Measurements from ENCODE around the gene TPH1.

GRCh38 chr11:18000760-18001159 lies 45.3 kb downstream of the TPH1 start:
- TF ChIP-seq GATA2 (IDR thresholded peaks at IDR 0.05; ENCODE audit: low read depth, low read length) (no peak), GATA3 (IDR thresholded peaks at IDR 0.05; ENCODE audit: low read depth, low read length) (no peak)

Measured in SH-SY5Y (cell line).